GM23338 (cell line): ENCODE results near the gene CRKL. TPM values are rescaled to one million over a fixed set of nuclear protein-coding genes. Genes with fewer than 3 reads are reported as not detected.
"Not testable (repeated sequence)": the region's sequence is repeated elsewhere in the genome, so short reads cannot be mapped to it uniquely, and the experiment has no call there.

ENCODE experiments used
- ATAC-seq: fragments of 200-7000 bp; cut with Tn5 transposase; 3 replicates; pipeline ENCODE4 v1.9.1; 2020
- DNase-seq: peaks from one replicate; pipeline ENCODE4 v3.0.0-alpha.2; 2015; ENCODE audit warnings: low spot score
- H2AFZ ChIP-seq: fragments of 200-600 bp; sonication (generic); 2 replicates; pipeline ENCODE4 v1.8.0; 2016; ENCODE audit warnings: antibody characterized with exemption, mild to moderate bottlenecking, moderate library complexity
- H3F3A ChIP-seq: fragments of 200-600 bp; sonication (generic); replicated peaks from 2 replicates; pipeline ENCODE4 v1.8.0; 2017; ENCODE audit warnings: antibody characterized with exemption, mixed run types, low read depth
- H3K27ac ChIP-seq: fragments of 200-600 bp; sonication (generic); 2 replicates; pipeline ENCODE4 v1.6.1; 2016; ENCODE audit warnings: low read depth
- H3K27me3 ChIP-seq: fragments of 200-600 bp; sonication (generic); 2 replicates; pipeline ENCODE4 v1.8.0; 2016; ENCODE audit warnings: mild to moderate bottlenecking, mixed run types, moderate library complexity; ENCODE audit not compliant: insufficient read depth
- H3K36me3 ChIP-seq: fragments of 200-600 bp; sonication (generic); 2 replicates; pipeline ENCODE4 v1.8.0; 2016; ENCODE audit warnings: mild to moderate bottlenecking; ENCODE audit not compliant: insufficient read depth
- H3K4me1 ChIP-seq: fragments of 200-600 bp; sonication (generic); 2 replicates; pipeline ENCODE4 v1.8.0; 2016; ENCODE audit warnings: mild to moderate bottlenecking, moderate library complexity; ENCODE audit not compliant: insufficient read depth
- H3K4me2 ChIP-seq: fragments of 200-600 bp; sonication (generic); 2 replicates; pipeline ENCODE4 v1.7.1; 2017; ENCODE audit warnings: mixed run types
- H3K4me3 ChIP-seq: fragments of 200-600 bp; sonication (generic); 2 replicates; pipeline ENCODE4 v1.6.1; 2016; ENCODE audit warnings: mixed run types
- H3K79me2 ChIP-seq: fragments of 200-600 bp; sonication (generic); replicated peaks from 2 replicates; pipeline ENCODE4 v1.8.0; 2017; ENCODE audit warnings: mild to moderate bottlenecking; ENCODE audit not compliant: insufficient read depth
- H3K9me2 ChIP-seq: fragments of 200-600 bp; sonication (generic); 2 replicates; pipeline ENCODE4 v1.8.0; 2017; ENCODE audit not compliant: insufficient read depth
- H4K20me1 ChIP-seq: fragments of 200-600 bp; sonication (generic); replicated peaks from 2 replicates; pipeline ENCODE4 v1.8.0; 2017; ENCODE audit warnings: mild to moderate bottlenecking; ENCODE audit not compliant: insufficient read depth
- H3K27ac Mint-ChIP-seq: 2 replicates; pipeline ENCODE4 v1.8.0; 2020; ENCODE audit warnings: inconsistent platforms, mild to moderate bottlenecking, moderate library complexity, mixed read lengths
- H3K27me3 Mint-ChIP-seq: 3 replicates; pipeline ENCODE4 v1.8.0; 2022; ENCODE audit warnings: low read depth, mild to moderate bottlenecking, moderate library complexity, mixed read lengths, inconsistent platforms; ENCODE audit not compliant: insufficient read depth, poor library complexity
- H3K36me3 Mint-ChIP-seq: 3 replicates; pipeline ENCODE4 v1.8.0; 2021; ENCODE audit warnings: low read depth, mild to moderate bottlenecking, inconsistent platforms, moderate library complexity, mixed read lengths
- H3K4me1 Mint-ChIP-seq: 3 replicates; pipeline ENCODE4 v1.8.0; 2020; ENCODE audit warnings: mild to moderate bottlenecking, inconsistent platforms, mixed read lengths
- H3K4me3 Mint-ChIP-seq: 3 replicates; pipeline ENCODE4 v1.8.0; 2021; ENCODE audit warnings: moderate library complexity, mild to moderate bottlenecking, inconsistent platforms, mixed read lengths
- H3K9me3 Mint-ChIP-seq: 3 replicates; pipeline ENCODE4 v1.8.0; 2020; ENCODE audit warnings: moderate library complexity, mild to moderate bottlenecking, inconsistent platforms, mixed read lengths
- ETS1 ChIP-seq: IDR thresholded peaks from 2 replicates; pipeline ENCODE4 v1.6.1; 2016; ENCODE audit warnings: antibody characterized with exemption
- NANOG ChIP-seq: IDR thresholded peaks from 2 replicates; pipeline ENCODE4 v1.6.1; 2016; ENCODE audit warnings: antibody characterized with exemption, borderline replicate concordance
- ZNF331 ChIP-seq: fragments of 250-450 bp; sonication (Bioruptor Pico); IDR thresholded peaks from 2 replicates; pipeline ENCODE4 v1.5.0; 2020; ENCODE audit warnings: low read depth, mild to moderate bottlenecking, moderate library complexity
- ZNF462 ChIP-seq: fragments of 250-450 bp; sonication (Bioruptor Pico); IDR thresholded peaks from 2 replicates; pipeline ENCODE4 v1.5.0; 2020; ENCODE audit warnings: mild to moderate bottlenecking, moderate library complexity
- polyA plus RNA-seq: library from polyadenylated mRNA; unstranded; fragments of >200 nt; fragmentation: Nextera tagmentation; extraction: Ambion mirVana; gene quantifications from 2 replicates; pipeline ENCODE4 v1.2.1, GENCODE V29; 2016
- total RNA-seq: library from RNA; depleted of rRNA; stranded (reverse); fragments of >200 nt; shearing (Covaris generic); gene quantifications from 2 replicates; pipeline ENCODE4 v1.2.3, GENCODE V29; 2014
- TF ChIP-seq, protein P1 (sequence below), 2 experiments: fragments of 200-600 bp in 1 of 2; sonication (generic) in 1 of 2; conservative IDR thresholded peaks; 2 replicates each; pipeline versions ENCODE4 v1.5.1 to v1.6.1; 2016 to 2017; ENCODE audit warnings: antibody characterized with exemption in 2 of 2, low read depth in 2 of 2, mild to moderate bottlenecking in 2 of 2, moderate library complexity in 1 of 2

CRKL gene
- total and polyA plus RNA-seq, 2 experiments from 2014 or later, result 39.5 to 104 TPM

DNA sequence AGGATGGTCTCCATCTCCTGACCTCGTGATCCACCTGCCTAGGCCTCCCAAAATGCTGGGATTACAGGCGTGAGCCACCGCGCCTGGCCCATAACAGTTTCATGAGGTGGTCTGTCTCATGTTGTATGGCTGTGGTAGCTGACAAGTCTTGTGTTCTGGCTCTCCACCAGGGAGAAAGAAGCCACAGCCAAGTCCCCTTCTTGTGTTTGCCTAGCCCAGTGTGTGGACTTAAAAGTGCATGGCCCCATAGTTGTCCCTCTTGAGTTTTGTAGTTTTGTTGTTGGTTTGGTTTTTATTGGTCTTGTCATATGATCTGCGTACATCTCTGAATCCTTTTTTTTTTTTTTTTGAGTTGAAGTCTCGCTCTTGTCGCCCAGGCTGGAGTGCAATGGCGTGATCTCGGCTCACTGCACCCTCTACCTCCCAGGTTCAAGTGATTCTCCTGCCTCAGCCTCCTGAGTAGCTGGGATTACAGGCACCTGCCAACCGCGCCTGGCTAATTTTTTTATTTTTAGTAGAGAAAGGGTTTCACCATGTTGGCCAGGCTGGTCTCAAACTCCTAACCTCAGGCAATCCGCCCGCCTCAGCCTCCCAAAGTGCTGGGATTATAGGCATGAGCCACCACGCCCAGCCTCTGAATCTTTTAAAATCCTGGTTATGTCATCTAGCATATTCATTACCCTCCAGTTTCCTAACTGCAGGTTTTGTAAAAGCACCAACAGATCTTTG, 22.4 kb downstream of the CRKL start:
- H3K36me3 ChIP-seq, result peaks cover 12% of the 10 kb centered on the region
- not testable (repeated sequence) for H3K9me3 Mint-ChIP-seq, H3K27ac Mint-ChIP-seq, DNase-seq, H3K4me3 ChIP-seq, ATAC-seq, H3K4me2 ChIP-seq, H3K4me3 Mint-ChIP-seq, H3F3A ChIP-seq, H3K27ac ChIP-seq, H2AFZ ChIP-seq, H3K27me3 Mint-ChIP-seq, H3K9me2 ChIP-seq, H3K27me3 ChIP-seq
- Mint-ChIP-seq H3K4me1 (peaks cover 10% of the 10 kb centered on the region; the same call in 2 of the 3 replicates), H3K36me3 (peaks cover 40% of the 10 kb centered on the region)
- H3K79me2 ChIP-seq, result peaks cover 100% of the 10 kb centered on the region
- H3K4me1 ChIP-seq, result peaks cover 20% of the 10 kb centered on the region
- peaks cover 93% of the 10 kb centered on the region for H4K20me1 ChIP-seq

DNA sequence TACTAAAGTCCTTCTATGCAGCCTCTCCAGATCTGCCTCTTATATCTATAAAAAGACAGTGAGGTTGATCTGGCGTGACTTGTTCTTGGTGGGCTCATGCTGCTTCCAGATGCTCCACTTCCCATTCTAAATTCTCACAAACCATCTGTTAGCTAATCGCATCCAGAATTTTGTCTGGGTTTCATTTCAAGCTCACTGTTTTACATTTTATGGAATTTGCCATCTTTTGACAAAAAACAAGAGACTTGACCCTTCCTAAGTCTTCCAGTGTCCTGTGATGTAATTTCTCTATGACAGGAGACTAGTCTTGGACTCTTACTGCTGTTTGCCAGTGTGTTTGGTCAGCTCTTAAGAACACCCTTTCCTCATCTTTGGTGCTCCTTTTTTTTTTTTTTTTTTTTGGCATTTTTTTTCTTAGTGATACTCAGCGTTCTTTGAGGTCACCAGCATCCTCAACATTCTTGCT, 23.0 kb downstream of the CRKL start:
- H3K36me3 Mint-ChIP-seq, result peaks cover 34% of the 10 kb centered on the region
- DNase-seq, result no peak
- peaks cover 2% of the 10 kb centered on the region; the same call in 1 of the 2 replicates for H3K9me2 ChIP-seq
- no peak overlapping the region for H3K4me2 ChIP-seq
- no peaks in the 10 kb centered on the region for H3K27me3 ChIP-seq
- no peak for TF ChIP-seq NANOG
- TF ChIP-seq ETS1, result no peak
- no peak for TF ChIP-seq ZNF331 (CRISPR knock-in tag)
- TF ChIP-seq ZNF462 (CRISPR knock-in tag), result no peak
- TF ChIP-seq, protein P1, sequence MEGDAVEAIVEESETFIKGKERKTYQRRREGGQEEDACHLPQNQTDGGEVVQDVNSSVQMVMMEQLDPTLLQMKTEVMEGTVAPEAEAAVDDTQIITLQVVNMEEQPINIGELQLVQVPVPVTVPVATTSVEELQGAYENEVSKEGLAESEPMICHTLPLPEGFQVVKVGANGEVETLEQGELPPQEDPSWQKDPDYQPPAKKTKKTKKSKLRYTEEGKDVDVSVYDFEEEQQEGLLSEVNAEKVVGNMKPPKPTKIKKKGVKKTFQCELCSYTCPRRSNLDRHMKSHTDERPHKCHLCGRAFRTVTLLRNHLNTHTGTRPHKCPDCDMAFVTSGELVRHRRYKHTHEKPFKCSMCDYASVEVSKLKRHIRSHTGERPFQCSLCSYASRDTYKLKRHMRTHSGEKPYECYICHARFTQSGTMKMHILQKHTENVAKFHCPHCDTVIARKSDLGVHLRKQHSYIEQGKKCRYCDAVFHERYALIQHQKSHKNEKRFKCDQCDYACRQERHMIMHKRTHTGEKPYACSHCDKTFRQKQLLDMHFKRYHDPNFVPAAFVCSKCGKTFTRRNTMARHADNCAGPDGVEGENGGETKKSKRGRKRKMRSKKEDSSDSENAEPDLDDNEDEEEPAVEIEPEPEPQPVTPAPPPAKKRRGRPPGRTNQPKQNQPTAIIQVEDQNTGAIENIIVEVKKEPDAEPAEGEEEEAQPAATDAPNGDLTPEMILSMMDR (conservative IDR thresholded peaks at IDR 0.05; ENCODE audit: low read depth in 2 of 2), result no peak
- 0 out of 2 replicates have a peak, but pooled peaks cover 3% of the 10 kb centered on the region for H3F3A ChIP-seq
- H3K79me2 ChIP-seq, result peaks cover 100% of the 10 kb centered on the region
- no peak for ATAC-seq
- no peak overlapping the region for H3K4me3 ChIP-seq
- peaks cover 5% of the 10 kb centered on the region for H3K27me3 Mint-ChIP-seq
- H3K27ac ChIP-seq, result no peak overlapping the region
- no peak overlapping the region for H2AFZ ChIP-seq
- H3K36me3 ChIP-seq, result peaks cover 9% of the 10 kb centered on the region; the same call in 1 of the 2 replicates
- peaks cover 96% of the 10 kb centered on the region for H4K20me1 ChIP-seq
- H3K4me1 ChIP-seq, result peaks cover 20% of the 10 kb centered on the region
- H3K4me3 Mint-ChIP-seq, result no peak overlapping the region
- H3K9me3 Mint-ChIP-seq, result no peaks in the 10 kb centered on the region
- peaks cover 12% of the 10 kb centered on the region; the same call in 2 of the 3 replicates for H3K4me1 Mint-ChIP-seq
- H3K27ac Mint-ChIP-seq, result no peak overlapping the region
